Activated T-cell treated with anti-CD3 and anti-CD28 coated beads for 24 hours (primary cell): ENCODE measurements around the gene PPEF1.
"Not testable (repeated sequence)": the region's sequence is repeated elsewhere in the genome, so short reads cannot be mapped to it uniquely, and the experiment has no call there.

ENCODE experiments used
- DNase-seq: peaks from one replicate; pipeline ENCODE4 v3.0.0-alpha.2; 2020; ENCODE audit warnings: low read depth

The PPEF1 gene

GRCh38 chrX:18799911-18800310 is 92.5 kb downstream of the PPEF1 start:
- no peak for DNase-seq

- no peak for DNase-seq
Observed at GRCh38 chrX:18809641-18810040, 102.2 kb downstream of the PPEF1 start.

- DNase-seq: no peak
Observed at GRCh38 chrX:18810416-18810815, 103.0 kb downstream of the PPEF1 start.

- DNase-seq: no peak
Observed at GRCh38 chrX:18825375-18825774, 117.9 kb downstream of the PPEF1 start.

- DNase-seq: no peak
Observed at GRCh38 chrX:18828832-18829404, 121.5 kb downstream of the PPEF1 start.

DNA sequence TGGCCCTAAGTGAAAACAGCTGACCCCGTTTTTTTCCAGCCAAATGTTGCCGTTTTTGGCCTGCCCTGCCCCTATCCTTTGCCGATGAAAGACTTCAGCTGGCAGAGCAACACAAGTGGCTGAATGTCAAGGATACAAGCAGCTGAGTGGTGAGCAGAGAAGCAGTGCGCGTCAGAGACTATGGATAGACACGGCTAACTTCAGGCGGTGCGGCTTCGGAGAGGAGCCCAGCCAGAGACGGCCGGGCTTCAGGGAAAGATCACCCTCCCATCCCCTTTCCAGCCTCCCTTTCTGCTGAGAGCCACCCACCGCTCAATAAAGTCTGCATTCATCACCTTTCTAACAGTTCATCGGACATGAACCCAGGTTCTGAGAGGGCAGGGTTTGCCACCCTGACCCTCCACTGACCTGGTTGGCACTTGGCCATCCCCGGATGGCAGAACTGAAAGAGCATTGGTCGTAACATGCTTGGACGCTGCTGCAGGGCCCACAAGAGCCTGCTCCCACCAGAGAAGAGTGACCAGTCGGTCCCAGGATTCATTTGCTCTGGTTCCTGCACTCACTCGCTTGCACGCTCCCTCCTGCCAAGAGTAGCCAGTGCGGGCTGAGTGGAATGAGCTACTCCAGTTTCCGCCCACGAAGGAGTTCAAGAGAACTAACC is 125.8 kb downstream of the PPEF1 start:
- no peak for DNase-seq

- not testable (repeated sequence) for DNase-seq
Observed at GRCh38 chrX:18847901-18848300, 140.5 kb downstream of the PPEF1 start.

GRCh38 chrX:18855919-18856644 is 148.6 kb downstream of the PPEF1 start:
- DNase-seq: no peak

DNA sequence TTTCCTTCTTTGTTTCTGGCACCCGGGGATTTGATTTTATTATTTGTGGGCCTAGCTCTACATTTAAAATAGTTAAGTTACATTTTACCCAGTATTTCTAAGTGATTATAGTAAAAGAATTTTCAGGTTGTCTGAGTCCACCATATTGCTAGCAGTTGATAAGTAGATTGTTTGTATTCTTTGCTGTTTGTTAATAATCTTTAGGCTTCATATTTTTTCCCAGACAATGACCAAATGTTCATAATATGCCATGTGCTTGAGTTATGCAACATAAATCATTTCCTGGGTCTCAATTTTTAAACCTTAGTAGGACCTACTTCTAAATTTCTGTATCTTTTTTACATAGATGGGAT is 149.2 kb downstream of the PPEF1 start:
- DNase-seq: no peak

- no peak for DNase-seq
Observed at GRCh38 chrX:18861511-18861910, 154.1 kb downstream of the PPEF1 start.

GRCh38 chrX:18864390-18864920 is 157.0 kb downstream of the PPEF1 start:
- no peak for DNase-seq

- no peak for DNase-seq
Observed at GRCh38 chrX:18871161-18871890, 163.9 kb downstream of the PPEF1 start.

- no peak for DNase-seq
Observed at GRCh38 chrX:18871970-18872369, 164.5 kb downstream of the PPEF1 start.

DNA sequence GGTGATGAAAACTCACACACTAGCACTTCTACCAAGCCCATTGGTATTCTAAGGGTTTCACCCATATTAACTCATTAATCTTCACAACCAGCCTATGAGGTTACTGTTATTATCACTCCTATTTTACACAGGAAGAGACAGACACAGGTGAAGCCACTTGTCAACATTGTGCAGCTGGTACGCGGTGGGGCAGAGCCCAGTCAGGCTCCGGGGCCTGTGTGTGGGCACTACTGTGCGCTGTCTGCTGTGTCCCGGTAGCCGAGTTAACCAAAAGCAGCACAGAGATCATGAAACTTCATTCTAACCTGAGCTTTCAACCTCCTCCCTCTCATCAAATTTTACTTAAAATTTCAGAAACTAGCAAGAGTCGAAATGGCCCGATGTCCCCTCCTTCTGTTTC is 165.2 kb downstream of the PPEF1 start:
- DNase-seq: no peak

- no peak for DNase-seq
Observed at GRCh38 chrX:18873189-18873791, 165.8 kb downstream of the PPEF1 start.

DNA sequence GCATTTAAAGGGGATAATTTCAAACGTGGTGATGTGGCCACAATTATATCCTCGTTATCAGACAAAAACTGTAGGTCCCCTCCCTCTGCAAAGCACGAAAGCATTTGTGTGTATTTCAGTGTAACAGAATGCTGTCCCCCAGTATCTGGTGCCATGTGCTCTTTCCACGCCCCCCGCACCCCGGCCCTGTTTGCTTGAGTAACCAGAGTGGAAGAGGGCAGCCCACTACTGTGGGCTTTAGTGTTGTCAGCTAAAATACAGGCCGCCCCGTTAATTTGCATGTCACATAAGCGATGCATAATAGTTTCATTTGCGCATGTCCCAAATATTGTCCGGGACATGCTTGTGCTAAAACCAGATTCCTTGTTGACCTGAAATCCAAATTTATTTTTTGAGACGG is 166.4 kb downstream of the PPEF1 start:
- no peak for DNase-seq

DNA sequence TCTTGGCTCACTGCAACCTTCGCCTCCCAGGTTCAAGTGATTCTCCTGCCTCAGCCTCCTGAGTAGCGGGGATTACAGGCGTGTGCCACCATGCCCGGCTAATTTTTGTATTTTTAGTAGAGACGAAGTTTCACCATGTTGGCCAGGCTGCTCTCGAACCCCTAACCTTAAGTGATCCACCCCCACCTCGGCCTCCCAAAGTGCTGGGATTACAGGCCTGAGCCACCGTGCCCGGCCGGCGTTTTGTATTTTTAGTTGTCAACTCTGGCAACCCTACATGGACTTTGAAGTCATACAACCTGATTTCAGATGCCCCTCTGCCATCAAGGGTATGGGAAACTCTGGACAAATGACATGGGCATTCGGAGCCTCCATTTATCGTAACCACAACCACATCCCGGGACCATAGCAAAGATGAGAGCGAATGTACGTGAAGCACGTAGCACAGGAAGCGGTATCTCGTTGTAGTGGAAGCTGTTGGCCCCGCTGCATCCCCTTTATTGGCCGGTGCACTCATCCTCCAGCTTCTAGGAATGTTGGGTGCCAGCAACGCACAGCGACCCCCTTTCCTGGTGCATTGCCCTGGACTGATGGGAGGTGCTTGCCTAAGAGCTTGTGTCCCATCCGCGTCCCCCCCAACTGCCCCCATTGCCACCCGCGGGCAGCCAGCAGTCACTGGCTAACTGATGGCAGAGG is 167.3 kb downstream of the PPEF1 start:
- DNase-seq: no peak

GRCh38 chrX:18875256-18875878 is 167.9 kb downstream of the PPEF1 start:
- DNase-seq: no peak

GRCh38 chrX:18877469-18877868 is 170.0 kb downstream of the PPEF1 start:
- DNase-seq: no peak
